Measurements from ENCODE around the gene NAPEPLD.

- no peak for TF ChIP-seq POLR2A (IDR thresholded peaks at IDR 0.05)
- TF ChIP-seq, protein P1, sequence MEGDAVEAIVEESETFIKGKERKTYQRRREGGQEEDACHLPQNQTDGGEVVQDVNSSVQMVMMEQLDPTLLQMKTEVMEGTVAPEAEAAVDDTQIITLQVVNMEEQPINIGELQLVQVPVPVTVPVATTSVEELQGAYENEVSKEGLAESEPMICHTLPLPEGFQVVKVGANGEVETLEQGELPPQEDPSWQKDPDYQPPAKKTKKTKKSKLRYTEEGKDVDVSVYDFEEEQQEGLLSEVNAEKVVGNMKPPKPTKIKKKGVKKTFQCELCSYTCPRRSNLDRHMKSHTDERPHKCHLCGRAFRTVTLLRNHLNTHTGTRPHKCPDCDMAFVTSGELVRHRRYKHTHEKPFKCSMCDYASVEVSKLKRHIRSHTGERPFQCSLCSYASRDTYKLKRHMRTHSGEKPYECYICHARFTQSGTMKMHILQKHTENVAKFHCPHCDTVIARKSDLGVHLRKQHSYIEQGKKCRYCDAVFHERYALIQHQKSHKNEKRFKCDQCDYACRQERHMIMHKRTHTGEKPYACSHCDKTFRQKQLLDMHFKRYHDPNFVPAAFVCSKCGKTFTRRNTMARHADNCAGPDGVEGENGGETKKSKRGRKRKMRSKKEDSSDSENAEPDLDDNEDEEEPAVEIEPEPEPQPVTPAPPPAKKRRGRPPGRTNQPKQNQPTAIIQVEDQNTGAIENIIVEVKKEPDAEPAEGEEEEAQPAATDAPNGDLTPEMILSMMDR (IDR thresholded peaks at IDR 0.05) = no peak
- no peak for TF ChIP-seq EP300 (IDR thresholded peaks at IDR 0.05)
Measured at GRCh38 chr7:103127006-103127405, 21.9 kb downstream of the NAPEPLD start.

Data from tibial nerve (tissue), 4 donors.